Measurements from ENCODE around the gene GRAMD1B. TPM values are rescaled to one million over a fixed set of nuclear protein-coding genes. Genes with fewer than 3 reads are reported as not detected.

The GRAMD1B gene
- total and polyA plus RNA-seq, 4 donors: 0.29 to 2.6 (median 1.3) TPM

- no peak overlapping the region for H3K27ac ChIP-seq (ENCODE audit: low read depth in 1 of 2, low read length in 2 of 2)
- H3K4me1 ChIP-seq (ENCODE audit: control insufficient read depth in 4 of 4, insufficient read depth in 4 of 4, low read length in 3 of 4): peaks cover 0 to 10% (median 3%) of the 10 kb centered on the region in 4 donors
- peaks cover 0 to 2% (median 0%) of the 10 kb centered on the region in 4 donors for H3K9me3 ChIP-seq (ENCODE audit: control insufficient read depth in 4 of 4, low read length in 3 of 4)
- 85% methylated on average over 7 of the region's 7 CpGs for WGBS
- no peak overlapping the region for H3K4me3 ChIP-seq (ENCODE audit: low read depth in 1 of 3, low read length in 3 of 3)
- H3K27me3 ChIP-seq (ENCODE audit: control insufficient read depth in 4 of 4, insufficient read depth in 4 of 4, low read length in 3 of 4): peaks cover 0 to 4% (median 0%) of the 10 kb centered on the region in 4 donors
- TF ChIP-seq GABPA (IDR thresholded peaks at IDR 0.05 in 1 of 2, conservative IDR thresholded peaks at IDR 0.05 in 1 of 2): no peak
- no peak for TF ChIP-seq JUND (IDR thresholded peaks at IDR 0.05)
- TF ChIP-seq HNF4G (IDR thresholded peaks at IDR 0.05): no peak
- no peak for TF ChIP-seq FOXA2 (IDR thresholded peaks at IDR 0.05)
- TF ChIP-seq NR2F2 (IDR thresholded peaks at IDR 0.05): no peak
- TF ChIP-seq, protein P1, sequence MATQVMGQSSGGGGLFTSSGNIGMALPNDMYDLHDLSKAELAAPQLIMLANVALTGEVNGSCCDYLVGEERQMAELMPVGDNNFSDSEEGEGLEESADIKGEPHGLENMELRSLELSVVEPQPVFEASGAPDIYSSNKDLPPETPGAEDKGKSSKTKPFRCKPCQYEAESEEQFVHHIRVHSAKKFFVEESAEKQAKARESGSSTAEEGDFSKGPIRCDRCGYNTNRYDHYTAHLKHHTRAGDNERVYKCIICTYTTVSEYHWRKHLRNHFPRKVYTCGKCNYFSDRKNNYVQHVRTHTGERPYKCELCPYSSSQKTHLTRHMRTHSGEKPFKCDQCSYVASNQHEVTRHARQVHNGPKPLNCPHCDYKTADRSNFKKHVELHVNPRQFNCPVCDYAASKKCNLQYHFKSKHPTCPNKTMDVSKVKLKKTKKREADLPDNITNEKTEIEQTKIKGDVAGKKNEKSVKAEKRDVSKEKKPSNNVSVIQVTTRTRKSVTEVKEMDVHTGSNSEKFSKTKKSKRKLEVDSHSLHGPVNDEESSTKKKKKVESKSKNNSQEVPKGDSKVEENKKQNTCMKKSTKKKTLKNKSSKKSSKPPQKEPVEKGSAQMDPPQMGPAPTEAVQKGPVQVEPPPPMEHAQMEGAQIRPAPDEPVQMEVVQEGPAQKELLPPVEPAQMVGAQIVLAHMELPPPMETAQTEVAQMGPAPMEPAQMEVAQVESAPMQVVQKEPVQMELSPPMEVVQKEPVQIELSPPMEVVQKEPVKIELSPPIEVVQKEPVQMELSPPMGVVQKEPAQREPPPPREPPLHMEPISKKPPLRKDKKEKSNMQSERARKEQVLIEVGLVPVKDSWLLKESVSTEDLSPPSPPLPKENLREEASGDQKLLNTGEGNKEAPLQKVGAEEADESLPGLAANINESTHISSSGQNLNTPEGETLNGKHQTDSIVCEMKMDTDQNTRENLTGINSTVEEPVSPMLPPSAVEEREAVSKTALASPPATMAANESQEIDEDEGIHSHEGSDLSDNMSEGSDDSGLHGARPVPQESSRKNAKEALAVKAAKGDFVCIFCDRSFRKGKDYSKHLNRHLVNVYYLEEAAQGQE (IDR thresholded peaks at IDR 0.05): no peak
- TF ChIP-seq RXRA (IDR thresholded peaks at IDR 0.05): no peak
- no peak for TF ChIP-seq HNF4A (conservative IDR thresholded peaks at IDR 0.05)
- TF ChIP-seq, protein P2, sequence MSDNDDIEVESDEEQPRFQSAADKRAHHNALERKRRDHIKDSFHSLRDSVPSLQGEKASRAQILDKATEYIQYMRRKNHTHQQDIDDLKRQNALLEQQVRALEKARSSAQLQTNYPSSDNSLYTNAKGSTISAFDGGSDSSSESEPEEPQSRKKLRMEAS (IDR thresholded peaks at IDR 0.05): no peak
- TF ChIP-seq, protein P3, sequence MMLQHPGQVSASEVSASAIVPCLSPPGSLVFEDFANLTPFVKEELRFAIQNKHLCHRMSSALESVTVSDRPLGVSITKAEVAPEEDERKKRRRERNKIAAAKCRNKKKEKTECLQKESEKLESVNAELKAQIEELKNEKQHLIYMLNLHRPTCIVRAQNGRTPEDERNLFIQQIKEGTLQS (IDR thresholded peaks at IDR 0.05): no peak
- TF ChIP-seq SP1 (IDR thresholded peaks at IDR 0.05): no peak
- no peak for TF ChIP-seq CTCF (IDR thresholded peaks at IDR 0.05; ENCODE audit: low read depth, low read length, missing input control)
- no peak for TF ChIP-seq ZBTB33 (IDR thresholded peaks at IDR 0.05)
- no peak for DNase-seq (ENCODE audit: low spot score)
- H3K36me3 ChIP-seq (ENCODE audit: control insufficient read depth in 4 of 4, insufficient read depth in 3 of 4, low read depth in 1 of 4, low read length in 3 of 4): no peaks in the 10 kb centered on the region
- no peak overlapping the region for H3K9ac ChIP-seq (ENCODE audit: low read depth in 1 of 2, low read length in 2 of 2)
These were observed 4.2 kb downstream of the GRAMD1B start for GRCh38 chr11:123434262-123434661.

DNA sequence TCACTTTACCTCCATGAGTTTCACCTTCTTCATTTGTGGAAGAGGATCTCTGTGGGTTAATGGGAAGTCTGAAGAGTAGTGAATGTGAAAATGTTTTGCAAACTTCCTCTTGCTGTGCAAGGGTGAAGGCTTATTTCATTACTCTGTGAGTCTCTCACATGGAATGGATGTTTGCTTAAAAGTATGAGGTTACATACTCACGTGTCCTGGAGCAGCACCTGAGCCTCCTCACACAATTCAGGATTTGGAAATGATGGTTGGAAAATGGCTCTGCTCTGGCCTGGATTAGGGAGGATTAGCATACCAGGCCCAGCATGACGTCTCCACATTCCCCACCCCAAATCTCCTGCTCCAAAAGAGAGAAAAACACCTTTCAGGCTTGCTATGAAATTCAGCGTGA is 4.8 kb downstream of the GRAMD1B start:
- 59% methylated on average over 3 of the region's 3 CpGs for WGBS
- H3K4me1 ChIP-seq (ENCODE audit: control insufficient read depth in 4 of 4, insufficient read depth in 4 of 4, low read length in 3 of 4): peaks cover 0 to 10% (median 3%) of the 10 kb centered on the region in 4 donors
- H3K9ac ChIP-seq (ENCODE audit: low read depth in 1 of 2, low read length in 2 of 2): no peak overlapping the region
- TF ChIP-seq RXRA (IDR thresholded peaks at IDR 0.05): no peak
- TF ChIP-seq RAD21 (IDR thresholded peaks at IDR 0.05): no peak
- no peak for TF ChIP-seq SP1 (IDR thresholded peaks at IDR 0.05)
- no peak for TF ChIP-seq FOXA1 (IDR thresholded peaks at IDR 0.05)
- TF ChIP-seq YY1 (IDR thresholded peaks at IDR 0.05): no peak
- no peak for TF ChIP-seq EGR1 (IDR thresholded peaks at IDR 0.05; ENCODE audit: low read depth in 2 of 2)
- TF ChIP-seq HNF4A (conservative IDR thresholded peaks at IDR 0.05): no peak
- TF ChIP-seq NR2F2 (IDR thresholded peaks at IDR 0.05): no peak
- TF ChIP-seq, protein P3 (IDR thresholded peaks at IDR 0.05): no peak
- no peak for TF ChIP-seq HNF4G (IDR thresholded peaks at IDR 0.05)
- TF ChIP-seq, protein P1 (IDR thresholded peaks at IDR 0.05): no peak
- H3K9me3 ChIP-seq (ENCODE audit: control insufficient read depth in 4 of 4, low read length in 3 of 4): peaks cover 0 to 2% (median 0%) of the 10 kb centered on the region in 4 donors
- no peaks in the 10 kb centered on the region for H3K36me3 ChIP-seq (ENCODE audit: control insufficient read depth in 4 of 4, insufficient read depth in 3 of 4, low read depth in 1 of 4, low read length in 3 of 4)
- H3K27me3 ChIP-seq (ENCODE audit: control insufficient read depth in 4 of 4, insufficient read depth in 4 of 4, low read length in 3 of 4): no peaks in the 10 kb centered on the region
- H3K4me3 ChIP-seq (ENCODE audit: low read depth in 1 of 3, low read length in 3 of 3): no peak overlapping the region
- no peak overlapping the region for H3K27ac ChIP-seq (ENCODE audit: low read depth in 1 of 2, low read length in 2 of 2)
- no peak for DNase-seq (ENCODE audit: low spot score)

All from liver (tissue), 9 donors.